CD4-positive, alpha-beta T cell (primary cell): ENCODE measurements around the gene TICRR. TPM values are rescaled to one million over a fixed set of nuclear protein-coding genes. Genes with fewer than 3 reads are reported as not detected.

Experiments
- ATAC-seq: fragments of 200-7000 bp; cut with Tn5 transposase; one replicate; pipeline ENCODE4 v1.10.0; 2022; ENCODE audit warnings: mild to moderate bottlenecking; ENCODE audit not compliant: poor library complexity
- CTCF ChIA-PET: fragments of 350-600 bp; sonication (Branson Sonifier 250); formaldehyde crosslinking; loops from one replicate; lab custom pipeline; 2021; ENCODE audit warnings: antibody characterized with exemption, inconsistent platforms; lab: Charles Lee
- POLR2A ChIA-PET: fragments of 350-600 bp; sonication (Branson Sonifier 250); formaldehyde crosslinking; loops from one replicate; lab custom pipeline; 2021; ENCODE audit warnings: antibody characterized with exemption, inconsistent platforms; lab: Charles Lee
- DNase-seq, 14 experiments: peaks; one replicate each; pipeline ENCODE4 v3.0.0-alpha.2; 2013 to 2020; ENCODE audit warnings: mixed read lengths in 2 of 14
- H3K27ac ChIP-seq, 2 donors: one replicate each; pipeline versions ENCODE4 v1.5.1 to v1.7.0; 2013; ENCODE audit warnings: low read length in 2 of 2, low read depth in 1 of 2, mild to moderate bottlenecking in 1 of 2
- H3K27me3 ChIP-seq, 2 experiments: 1 replicate in 1 of 2; 2 replicates in 1 of 2; pipeline versions ENCODE4 v1.6.1 to v1.7.0; 2013; ENCODE audit warnings: low read length in 2 of 2, control low read depth in 1 of 2, mild to moderate bottlenecking in 1 of 2, moderate library complexity in 1 of 2; ENCODE audit not compliant: insufficient read depth in 2 of 2, control insufficient read depth in 1 of 2
- H3K36me3 ChIP-seq: one replicate; pipeline ENCODE4 v1.6.1; 2013; ENCODE audit warnings: low read length, control low read depth; ENCODE audit not compliant: insufficient read depth
- H3K4me1 ChIP-seq: one replicate; pipeline ENCODE4 v1.6.1; 2013; ENCODE audit warnings: low read length, control low read depth; ENCODE audit not compliant: insufficient read depth
- H3K4me3 ChIP-seq: one replicate; pipeline ENCODE4 v1.5.1; 2013; ENCODE audit warnings: mild to moderate bottlenecking, low read length, moderate library complexity
- H3K9me3 ChIP-seq, 2 experiments: 1 replicate in 1 of 2; 2 replicates in 1 of 2; pipeline versions ENCODE4 v1.6.1 to v1.7.0; 2013; ENCODE audit warnings: low read length in 2 of 2, mild to moderate bottlenecking in 2 of 2, control low read depth in 1 of 2, moderate library complexity in 1 of 2; ENCODE audit not compliant: control insufficient read depth in 1 of 2, insufficient read depth in 1 of 2
- H3K27ac Mint-ChIP-seq: one replicate; pipeline ENCODE4 v1.8.0; 2020; ENCODE audit warnings: mixed read lengths
- H3K27me3 Mint-ChIP-seq: one replicate; pipeline ENCODE4 v1.8.0; 2021; ENCODE audit warnings: mixed read lengths
- H3K36me3 Mint-ChIP-seq: one replicate; pipeline ENCODE4 v1.8.0; 2021; ENCODE audit warnings: low read depth, mixed read lengths
- H3K4me1 Mint-ChIP-seq: one replicate; pipeline ENCODE4 v1.8.0; 2021; ENCODE audit warnings: low read depth, mixed read lengths
- H3K4me3 Mint-ChIP-seq: one replicate; pipeline ENCODE4 v1.8.0; 2020; ENCODE audit warnings: mild to moderate bottlenecking, mixed read lengths
- H3K9me3 Mint-ChIP-seq: one replicate; pipeline ENCODE4 v1.8.0; 2020; ENCODE audit warnings: mixed read lengths
- intact Hi-C, 2 experiments: fragments of 100-400 bp; cut with DNase I in 1 of 2; cut with micrococcal nuclease in 1 of 2; formaldehyde crosslinking; loops; one replicate each; pipeline versions ENCODE4 v1.15.1 to v1.9.0; 2023 to 2025; cut with DNase I, micrococcal nuclease
- total RNA-seq, 174 experiments: library from RNA in 2 of 174; stranded (reverse) in 2 of 174; gene quantifications; one replicate each; pipeline ENCODE4 v1.2.3 and lab custom pipeline; 2021 to 2026
- TF ChIP-seq, protein P1 (sequence below): fragments of 200-600 bp; IDR thresholded peaks from one replicate; pipeline ENCODE4 v1.8.0; 2022; ENCODE audit warnings: antibody characterized with exemption, mild to moderate bottlenecking

TICRR gene
- total RNA-seq, 2 experiments from 2014 or later: 0.05 to 0.06 TPM

DNA sequence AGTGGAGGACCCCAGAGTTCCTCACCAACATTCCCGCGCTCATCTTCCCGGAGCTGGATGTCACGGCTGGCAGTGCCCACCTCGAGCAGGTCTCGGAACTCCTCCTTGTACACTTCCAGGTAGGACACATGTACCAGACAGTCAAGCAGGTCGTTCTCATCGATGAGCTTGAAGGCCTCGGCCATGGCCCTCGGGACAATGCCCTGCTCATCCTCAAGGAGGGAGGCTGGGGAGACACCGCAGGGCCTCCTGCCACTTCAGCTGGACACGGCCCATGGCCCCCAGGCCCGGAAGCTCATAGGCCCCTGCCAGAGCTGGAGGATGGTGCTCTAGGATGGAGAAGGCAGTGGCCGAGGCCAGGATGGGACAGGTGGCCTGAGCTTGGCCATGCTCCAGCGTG is 74.4 kb downstream of the TICRR start:
- ChIA-PET POLR2A (no interaction called here), CTCF (no interaction called here)
- Histone ChIP-seq H3K36me3 (no peaks in the 10 kb centered on the region), H3K27me3 (peaks cover 14 to 24% of the 10 kb centered on the region in 2 experiments), H3K4me3 (no peak overlapping the region), H3K9me3 (peaks cover 0 to 20% of the 10 kb centered on the region in 2 experiments), H3K27ac (no peak overlapping the region), H3K4me1 (peaks cover 5% of the 10 kb centered on the region)
- TF ChIP-seq, protein P1, sequence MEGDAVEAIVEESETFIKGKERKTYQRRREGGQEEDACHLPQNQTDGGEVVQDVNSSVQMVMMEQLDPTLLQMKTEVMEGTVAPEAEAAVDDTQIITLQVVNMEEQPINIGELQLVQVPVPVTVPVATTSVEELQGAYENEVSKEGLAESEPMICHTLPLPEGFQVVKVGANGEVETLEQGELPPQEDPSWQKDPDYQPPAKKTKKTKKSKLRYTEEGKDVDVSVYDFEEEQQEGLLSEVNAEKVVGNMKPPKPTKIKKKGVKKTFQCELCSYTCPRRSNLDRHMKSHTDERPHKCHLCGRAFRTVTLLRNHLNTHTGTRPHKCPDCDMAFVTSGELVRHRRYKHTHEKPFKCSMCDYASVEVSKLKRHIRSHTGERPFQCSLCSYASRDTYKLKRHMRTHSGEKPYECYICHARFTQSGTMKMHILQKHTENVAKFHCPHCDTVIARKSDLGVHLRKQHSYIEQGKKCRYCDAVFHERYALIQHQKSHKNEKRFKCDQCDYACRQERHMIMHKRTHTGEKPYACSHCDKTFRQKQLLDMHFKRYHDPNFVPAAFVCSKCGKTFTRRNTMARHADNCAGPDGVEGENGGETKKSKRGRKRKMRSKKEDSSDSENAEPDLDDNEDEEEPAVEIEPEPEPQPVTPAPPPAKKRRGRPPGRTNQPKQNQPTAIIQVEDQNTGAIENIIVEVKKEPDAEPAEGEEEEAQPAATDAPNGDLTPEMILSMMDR: no peak
- DNase-seq: no peak
- Mint-ChIP-seq H3K27me3 (peaks cover 29% of the 10 kb centered on the region), H3K4me3 (no peak overlapping the region), H3K9me3 (no peaks in the 10 kb centered on the region), H3K4me1 (peaks cover 11% of the 10 kb centered on the region), H3K36me3 (no peaks in the 10 kb centered on the region), H3K27ac (no peak overlapping the region)
- intact Hi-C loops: no loop called here
- no peak for ATAC-seq

DNA sequence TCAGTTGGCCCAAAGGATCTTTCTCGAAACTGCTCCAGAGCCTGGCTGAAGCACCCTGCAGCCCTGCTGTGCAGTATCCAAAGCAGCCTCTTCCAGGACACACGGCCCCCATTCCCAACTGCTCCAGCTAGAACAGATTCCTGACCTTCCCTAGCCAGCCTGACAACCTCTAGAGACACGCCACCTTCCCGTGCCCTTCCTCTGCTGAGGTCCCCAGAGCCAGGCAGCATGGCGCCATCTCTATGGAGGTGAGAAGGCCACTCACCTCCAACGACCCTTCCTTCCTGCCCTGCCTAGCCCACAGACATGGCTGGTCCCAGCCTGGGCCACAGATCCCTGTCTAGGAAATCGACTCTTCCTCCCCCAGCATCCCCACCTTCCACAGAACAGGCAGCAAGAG is 76.9 kb downstream of the TICRR start:
- Histone ChIP-seq H3K9me3 (peaks cover 0 to 23% of the 10 kb centered on the region in 2 experiments), H3K36me3 (no peaks in the 10 kb centered on the region), H3K4me3 (no peak overlapping the region), H3K4me1 (peaks cover 10% of the 10 kb centered on the region), H3K27me3 (peaks cover 24 to 36% of the 10 kb centered on the region in 2 experiments), H3K27ac (no peak overlapping the region)
- H3K27me3 Mint-ChIP-seq: peaks cover 48% of the 10 kb centered on the region
- no peaks in the 10 kb centered on the region for H3K36me3 Mint-ChIP-seq
- DNase-seq (no peak), ATAC-seq (no peak)
- no peak overlapping the region for H3K27ac Mint-ChIP-seq
- CTCF ChIA-PET: no interaction called here
- TF ChIP-seq, protein P1: no peak
- peaks cover 15% of the 10 kb centered on the region for H3K4me1 Mint-ChIP-seq
- H3K4me3 Mint-ChIP-seq: no peak overlapping the region
- POLR2A ChIA-PET: no interaction called here
- intact Hi-C loops: no loop called here
- H3K9me3 Mint-ChIP-seq: no peaks in the 10 kb centered on the region

DNA sequence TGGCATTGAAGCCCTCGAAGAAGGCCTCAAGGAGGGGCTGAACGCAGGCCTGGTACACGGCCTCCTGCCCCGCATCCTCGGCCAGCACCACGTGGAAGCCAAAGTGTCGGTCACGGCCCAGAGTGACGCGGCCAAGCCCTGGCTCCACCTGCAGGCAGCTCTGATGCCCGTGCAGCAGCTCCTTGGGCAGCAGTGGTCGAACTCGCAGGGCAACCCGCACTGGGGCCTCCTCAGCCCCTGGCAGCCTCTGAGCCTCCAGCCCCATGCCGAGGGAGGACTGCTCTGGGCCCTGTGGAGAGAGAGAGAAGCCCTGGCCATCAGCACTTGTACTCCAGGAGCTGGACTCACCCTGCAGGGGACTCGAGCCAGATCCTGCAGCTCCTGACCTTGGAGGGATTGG is 77.4 kb downstream of the TICRR start:
- no peaks in the 10 kb centered on the region for H3K36me3 ChIP-seq
- ATAC-seq: no peak
- intact Hi-C loops: no loop called here
- H3K4me3 ChIP-seq: no peak overlapping the region
- peaks cover 0 to 17% of the 10 kb centered on the region in 2 experiments for H3K9me3 ChIP-seq
- H3K27me3 Mint-ChIP-seq: peaks cover 53% of the 10 kb centered on the region
- TF ChIP-seq, protein P1: no peak
- no peak overlapping the region for H3K27ac ChIP-seq
- H3K9me3 Mint-ChIP-seq: no peaks in the 10 kb centered on the region
- H3K4me1 Mint-ChIP-seq: peaks cover 15% of the 10 kb centered on the region
- ChIA-PET POLR2A (no interaction called here), CTCF (no interaction called here)
- peaks cover 10% of the 10 kb centered on the region for H3K4me1 ChIP-seq
- no peak for DNase-seq
- peaks cover 24 to 36% of the 10 kb centered on the region in 2 experiments for H3K27me3 ChIP-seq
- H3K4me3 Mint-ChIP-seq: no peak overlapping the region
- H3K27ac Mint-ChIP-seq: no peak overlapping the region
- no peaks in the 10 kb centered on the region for H3K36me3 Mint-ChIP-seq
